H9 (cell line): ENCODE results near the gene DHRS7B. TPM values are rescaled to one million over a fixed set of nuclear protein-coding genes. Genes with fewer than 3 reads are reported as not detected.

Experiments used
- DNase-seq: peaks from one replicate; pipeline ENCODE4 v3.0.0-alpha.2; 2017
- H2AFZ ChIP-seq: one replicate; pipeline ENCODE4 v1.6.1; 2013; ENCODE audit warnings: mild to moderate bottlenecking, low read length, control low read depth, moderate library complexity
- H2AK5ac ChIP-seq: 2 replicates; pipeline ENCODE4 v1.6.1; 2013; ENCODE audit warnings: low read length, control low read depth, mixed read lengths; ENCODE audit not compliant: insufficient read length
- H2BK120ac ChIP-seq: one replicate; pipeline ENCODE4 v1.6.1; 2013; ENCODE audit warnings: low read depth, mild to moderate bottlenecking, low read length, control low read depth, inconsistent platforms; ENCODE audit not compliant: poor library complexity, severe bottlenecking
- H2BK12ac ChIP-seq: 2 replicates; pipeline ENCODE4 v1.6.1; 2013; ENCODE audit warnings: low read length, control low read depth, mixed read lengths, low read depth; ENCODE audit not compliant: insufficient read length
- H2BK15ac ChIP-seq: 2 replicates; pipeline ENCODE4 v1.6.1; 2013; ENCODE audit warnings: low read depth, low read length, control low read depth
- H2BK20ac ChIP-seq: one replicate; pipeline ENCODE4 v1.6.1; 2013; ENCODE audit warnings: low read depth, mild to moderate bottlenecking, low read length, control low read depth, inconsistent platforms; ENCODE audit not compliant: poor library complexity, severe bottlenecking
- H2BK5ac ChIP-seq: 2 replicates; pipeline ENCODE4 v1.6.1; 2013; ENCODE audit warnings: low read length, control low read depth, mixed read lengths; ENCODE audit not compliant: insufficient read length
- H3K14ac ChIP-seq: 2 replicates; pipeline ENCODE4 v1.6.1; 2013; ENCODE audit warnings: low read length, control low read depth; ENCODE audit not compliant: insufficient read depth
- H3K18ac ChIP-seq: 2 replicates; pipeline ENCODE4 v1.6.1; 2013; ENCODE audit warnings: low read depth, mild to moderate bottlenecking, mixed read lengths, low read length, control low read depth; ENCODE audit not compliant: insufficient read length
- H3K23ac ChIP-seq: 2 replicates; pipeline ENCODE4 v1.6.1; 2013; ENCODE audit warnings: low read length, control low read depth, mixed read lengths, low read depth; ENCODE audit not compliant: insufficient read length
- H3K23me2 ChIP-seq: 2 replicates; pipeline ENCODE4 v1.6.1; 2013; ENCODE audit warnings: low read depth, mild to moderate bottlenecking, mixed read lengths, low read length, control low read depth; ENCODE audit not compliant: insufficient read length, poor library complexity, severe bottlenecking
- H3K27ac ChIP-seq: 2 replicates; pipeline ENCODE4 v1.5.1; 2013; ENCODE audit warnings: low read length, control low read depth, mixed read lengths, low read depth; ENCODE audit not compliant: insufficient read length
- H3K27me3 ChIP-seq: 2 replicates; pipeline ENCODE4 v1.6.1; 2013; ENCODE audit warnings: low read length, control low read depth, inconsistent platforms; ENCODE audit not compliant: insufficient read depth
- H3K4ac ChIP-seq: 2 replicates; pipeline ENCODE4 v1.6.1; 2013; ENCODE audit warnings: low read depth, mild to moderate bottlenecking, control low read depth, inconsistent platforms, low read length, moderate library complexity
- H3K4me1 ChIP-seq: 2 replicates; pipeline ENCODE4 v1.6.1; 2013; ENCODE audit warnings: low read length, control low read depth, inconsistent platforms; ENCODE audit not compliant: insufficient read depth
- H3K4me2 ChIP-seq: 2 replicates; pipeline ENCODE4 v1.6.1; 2013; ENCODE audit warnings: low read length, control low read depth, mixed read lengths; ENCODE audit not compliant: insufficient read length, insufficient read depth
- H3K56ac ChIP-seq: 2 replicates; pipeline ENCODE4 v1.6.1; 2013; ENCODE audit warnings: low read depth, mild to moderate bottlenecking, mixed read lengths, low read length, control low read depth; ENCODE audit not compliant: insufficient read length
- H3K79me1 ChIP-seq: 2 replicates; pipeline ENCODE4 v1.6.1; 2013; ENCODE audit warnings: low read depth, mild to moderate bottlenecking, moderate library complexity, low read length, control low read depth, inconsistent platforms; ENCODE audit not compliant: insufficient read depth, poor library complexity, severe bottlenecking
- H3K79me2 ChIP-seq: 2 replicates; pipeline ENCODE4 v1.6.1; 2013; ENCODE audit warnings: low read length, control low read depth, inconsistent platforms; ENCODE audit not compliant: insufficient read depth
- H3K9ac ChIP-seq: 2 replicates; pipeline ENCODE4 v1.6.1; 2013; ENCODE audit warnings: low read length, control low read depth, mixed read lengths; ENCODE audit not compliant: insufficient read length; ENCODE audit errors: extremely low read depth
- H3K9me3 ChIP-seq: one replicate; pipeline ENCODE4 v1.6.1; 2013; ENCODE audit warnings: low read depth, low read length, inconsistent platforms; ENCODE audit not compliant: control insufficient read depth
- H3T11ph ChIP-seq: one replicate; pipeline ENCODE4 v1.6.1; 2013; ENCODE audit warnings: mild to moderate bottlenecking, low read length, control low read depth, inconsistent platforms
- H4K20me1 ChIP-seq: one replicate; pipeline ENCODE4 v1.6.1; 2013; ENCODE audit not compliant: control insufficient read depth, insufficient read length, insufficient read depth
- H4K5ac ChIP-seq: 2 replicates; pipeline ENCODE4 v1.6.1; 2013; ENCODE audit warnings: low read depth, mild to moderate bottlenecking, mixed read lengths, low read length, control low read depth; ENCODE audit not compliant: insufficient read length
- H4K8ac ChIP-seq: replicated peaks from 2 replicates; pipeline ENCODE4 v1.6.1; 2013; ENCODE audit warnings: low read length, control low read depth, mixed read lengths, low read depth; ENCODE audit not compliant: insufficient read length
- H4K91ac ChIP-seq: 2 replicates; pipeline ENCODE4 v1.6.1; 2013; ENCODE audit warnings: low read depth, mild to moderate bottlenecking, moderate library complexity, mixed read lengths, low read length, control low read depth; ENCODE audit not compliant: insufficient read length
- H3K27ac Mint-ChIP-seq, 3 experiments: 2 replicates in 2 of 3; 3 replicates in 1 of 3; pipeline ENCODE4 v1.8.0; 2020 to 2021; ENCODE audit warnings: mixed read lengths in 3 of 3, mild to moderate bottlenecking in 1 of 3, moderate library complexity in 1 of 3
- H3K27me3 Mint-ChIP-seq: 2 replicates; pipeline ENCODE4 v1.8.0; 2021; ENCODE audit warnings: low read depth, mild to moderate bottlenecking, moderate library complexity, mixed read lengths
- H3K36me3 Mint-ChIP-seq, 3 experiments: 2 replicates in 2 of 3; 3 replicates in 1 of 3; pipeline ENCODE4 v1.8.0; 2020 to 2021; ENCODE audit warnings: low read depth in 3 of 3, mixed read lengths in 3 of 3; ENCODE audit not compliant: insufficient read depth in 1 of 3
- H3K4me1 Mint-ChIP-seq, 2 experiments: 2 replicates each; pipeline ENCODE4 v1.8.0; 2020; ENCODE audit warnings: mixed read lengths in 2 of 2
- H3K4me3 Mint-ChIP-seq, 2 experiments: 2 replicates in 1 of 2; 3 replicates in 1 of 2; pipeline ENCODE4 v1.8.0; 2020 to 2021; ENCODE audit warnings: mild to moderate bottlenecking in 2 of 2, mixed read lengths in 2 of 2, moderate library complexity in 1 of 2
- H3K9me3 Mint-ChIP-seq, 2 experiments: 2 replicates in 1 of 2; 3 replicates in 1 of 2; pipeline ENCODE4 v1.8.0; 2020; ENCODE audit warnings: mild to moderate bottlenecking in 2 of 2, mixed read lengths in 2 of 2, moderate library complexity in 1 of 2
- CTCF ChIP-seq: fragments of 200-600 bp; sonication (generic); conservative IDR thresholded peaks from 3 replicates; pipeline ENCODE4 v1.8.0; 2021; ENCODE audit warnings: antibody characterized with exemption, mild to moderate bottlenecking
- WGBS: extraction: QIAGEN DNeasy Blood & Tissue Kit; methylation state at CpG from one replicate; pipeline ENCODE4 v1.1.7; 2013; ENCODE audit warnings: missing lambda C conversion rate, low lambda C conversion rate, mixed read lengths; ENCODE audit not compliant: insufficient read length; ENCODE audit errors: extremely low coverage; 5-methylcytosine and 5-hydroxymethylcytosine counted together
- total RNA-seq: library from RNA; stranded (reverse); gene quantifications from 2 replicates; pipeline ENCODE4 v1.2.1, GENCODE V29; 2021

Gene DHRS7B
- total RNA-seq, 1 experiment from 2014 or later, result 20.3 TPM

GRCh38 chr17:21165922-21166594 is 39.3 kb downstream of the DHRS7B start:
- H3K14ac ChIP-seq, result no peak overlapping the region
- H3T11ph ChIP-seq, result no peak overlapping the region
- H2BK5ac ChIP-seq, result no peak overlapping the region
- no peak overlapping the region for H4K8ac ChIP-seq
- no peak for TF ChIP-seq CTCF
- no peaks in the 10 kb centered on the region for H3K4me1 ChIP-seq
- H3K27ac ChIP-seq, result no peak overlapping the region
- Mint-ChIP-seq H3K4me3 (no peak overlapping the region), H3K36me3 (no peaks in the 10 kb centered on the region; a peak in 3 of 7 replicates), H3K4me1 (no peaks in the 10 kb centered on the region), H3K27ac (no peak overlapping the region), H3K9me3 (no peaks in the 10 kb centered on the region), H3K27me3 (no peaks in the 10 kb centered on the region)
- no peak overlapping the region for H4K91ac ChIP-seq
- no peak overlapping the region for H3K56ac ChIP-seq
- no peaks in the 10 kb centered on the region for H4K20me1 ChIP-seq
- H3K23me2 ChIP-seq, result no peaks in the 10 kb centered on the region
- no peak overlapping the region for H2BK12ac ChIP-seq
- no peak overlapping the region for H2BK120ac ChIP-seq
- no peaks in the 10 kb centered on the region for H3K9me3 ChIP-seq
- no peak for DNase-seq
- no peak overlapping the region for H2BK15ac ChIP-seq
- H2AFZ ChIP-seq, result no peak overlapping the region
- no CpG with 5 or more reads among the region's 11 CpGs for WGBS
- no peak overlapping the region for H3K18ac ChIP-seq
- no peaks in the 10 kb centered on the region for H3K79me2 ChIP-seq
- no peak overlapping the region for H3K23ac ChIP-seq
- H3K4ac ChIP-seq, result no peak overlapping the region
- no peak overlapping the region for H3K9ac ChIP-seq
- no peak overlapping the region for H3K4me2 ChIP-seq
- H3K79me1 ChIP-seq, result no peaks in the 10 kb centered on the region
- no peak overlapping the region for H2AK5ac ChIP-seq
- no peaks in the 10 kb centered on the region for H3K27me3 ChIP-seq
- H2BK20ac ChIP-seq, result no peak overlapping the region
- no peak overlapping the region for H4K5ac ChIP-seq
